Testis (tissue), 3 donors: ENCODE data around the gene MEGF11. TPM values are rescaled to one million over a fixed set of nuclear protein-coding genes. Genes with fewer than 3 reads are reported as not detected.

Experiments
- DNase-seq: peaks from one replicate; pipeline ENCODE4 v3.0.0-alpha.2; 2019
- H3K27ac ChIP-seq, 2 donors: fragments of 200-600 bp; sonication (generic); one replicate each; pipeline ENCODE4 v1.5.1; 2019
- H3K27me3 ChIP-seq: fragments of 200-600 bp; sonication (generic); one replicate; pipeline ENCODE4 v1.5.1; 2019
- H3K36me3 ChIP-seq: fragments of 200-600 bp; sonication (generic); one replicate; pipeline ENCODE4 v1.5.1; 2017; ENCODE audit warnings: low read depth; ENCODE audit errors: missing control alignments
- H3K4me1 ChIP-seq: fragments of 200-600 bp; sonication (generic); one replicate; pipeline ENCODE4 v1.5.1; 2019
- H3K4me3 ChIP-seq, 2 donors: fragments of 200-600 bp; sonication (generic); one replicate each; pipeline ENCODE4 v1.5.1; 2017 to 2019
- H3K9me3 ChIP-seq: fragments of 200-600 bp; sonication (generic); one replicate; pipeline ENCODE4 v1.5.1; 2017
- CTCF ChIP-seq, 3 experiments: fragments of 450-650 bp in 2 of 3; fragments of 200-600 bp in 1 of 3; sonication (generic) in 1 of 3; IDR thresholded peaks; one replicate each; pipeline ENCODE4 v1.5.1; 2016 to 2019; ENCODE audit warnings: antibody characterized with exemption in 3 of 3, mild to moderate bottlenecking in 2 of 3, moderate library complexity in 1 of 3
- POLR2A ChIP-seq: fragments of 450-650 bp; IDR thresholded peaks from one replicate; pipeline ENCODE4 v1.6.1; 2017; ENCODE audit warnings: antibody characterized with exemption, mild to moderate bottlenecking, moderate library complexity
- WGBS, 2 donors: methylation state at CpG; one replicate each; pipeline ENCODE4 v1.1.5; 2018; 5-methylcytosine and 5-hydroxymethylcytosine counted together
- intact Hi-C: fragments of 100-400 bp; cut with DNase I; formaldehyde crosslinking; loops from one replicate; pipeline ENCODE4 v1.15.1; 2023; ENCODE audit warnings: low total_unique reads
- polyA plus RNA-seq: library from polyadenylated mRNA; stranded (reverse); fragments of 350-450 nt; fragmentation: Illumina TruSeq; extraction: RNeasy Lipid Tissue Mini Kit (QIAGEN cat#74804); gene quantifications from one replicate; pipeline ENCODE4 v1.2.3, GENCODE V29; 2014; ENCODE audit warnings: low read depth, low replicate concordance; ENCODE audit not compliant: insufficient read depth
- total RNA-seq, 2 donors: library from RNA; depleted of rRNA; stranded (reverse); fragments of >200 nt; gene quantifications; one replicate each; pipeline ENCODE4 v1.2.3, GENCODE V29; 2016

Gene MEGF11
- total and polyA plus RNA-seq, 3 donors from 2014 or later: 4.5 to 18.7 (median 8.6) TPM

- no peaks in the 10 kb centered on the region for H3K4me1 ChIP-seq
- TF ChIP-seq CTCF (IDR thresholded peaks at IDR 0.05): no peak
- no peak for TF ChIP-seq POLR2A
- H3K4me3 ChIP-seq: no peak overlapping the region
- 85 to 90% methylated on average over 4 of the region's 4 CpGs for WGBS, 2 donors
- H3K27me3 ChIP-seq: no peaks in the 10 kb centered on the region
- H3K27ac ChIP-seq: no peak overlapping the region
- H3K9me3 ChIP-seq: no peaks in the 10 kb centered on the region
- intact Hi-C loops: no loop called here
- no peak for DNase-seq
- H3K36me3 ChIP-seq: no peaks in the 10 kb centered on the region
Measured at GRCh38 chr15:65942436-65942835, 311.1 kb downstream of the MEGF11 start.

- Histone ChIP-seq H3K4me3 (no peak overlapping the region), H3K27ac (no peak overlapping the region), H3K9me3 (no peaks in the 10 kb centered on the region), H3K36me3 (no peaks in the 10 kb centered on the region), H3K4me1 (no peaks in the 10 kb centered on the region), H3K27me3 (no peaks in the 10 kb centered on the region)
- DNase-seq: no peak
- TF ChIP-seq CTCF (IDR thresholded peaks at IDR 0.05) (no peak), POLR2A (no peak)
- intact Hi-C loops: no loop called here
Measured at GRCh38 chr15:65940618-65940909, 313.0 kb downstream of the MEGF11 start.

GRCh38 chr15:65939901-65940617 lies 313.5 kb downstream of the MEGF11 start:
- no peaks in the 10 kb centered on the region for H3K27me3 ChIP-seq
- H3K27ac ChIP-seq: no peak overlapping the region
- H3K9me3 ChIP-seq: no peaks in the 10 kb centered on the region
- intact Hi-C loops: no loop called here
- TF ChIP-seq POLR2A: no peak
- no peak for TF ChIP-seq CTCF (IDR thresholded peaks at IDR 0.05)
- 79 to 84% methylated on average over 10 of the region's 10 CpGs for WGBS, 2 donors
- no peak for DNase-seq
- H3K4me1 ChIP-seq: no peaks in the 10 kb centered on the region
- no peaks in the 10 kb centered on the region for H3K36me3 ChIP-seq
- H3K4me3 ChIP-seq: no peak overlapping the region

GRCh38 chr15:65938604-65939003 lies 314.9 kb downstream of the MEGF11 start:
- TF ChIP-seq POLR2A (no peak), CTCF (IDR thresholded peaks at IDR 0.05) (no peak)
- intact Hi-C loops: no loop called here
- WGBS, 2 donors: 85 to 90% methylated on average over 4 of the region's 4 CpGs
- H3K36me3 ChIP-seq: no peaks in the 10 kb centered on the region
- H3K27me3 ChIP-seq: no peaks in the 10 kb centered on the region
- H3K4me1 ChIP-seq: no peaks in the 10 kb centered on the region
- H3K9me3 ChIP-seq: no peaks in the 10 kb centered on the region
- no peak overlapping the region for H3K4me3 ChIP-seq
- H3K27ac ChIP-seq: no peak overlapping the region
- DNase-seq: no peak

GRCh38 chr15:65937476-65937875 lies 316.1 kb downstream of the MEGF11 start:
- Histone ChIP-seq H3K36me3 (no peaks in the 10 kb centered on the region), H3K27ac (no peak overlapping the region), H3K27me3 (no peaks in the 10 kb centered on the region), H3K9me3 (no peaks in the 10 kb centered on the region), H3K4me1 (no peaks in the 10 kb centered on the region), H3K4me3 (no peak overlapping the region)
- intact Hi-C loops: no loop called here
- 87 to 95% methylated on average over 1 of the region's 1 CpG for WGBS, 2 donors
- TF ChIP-seq CTCF (IDR thresholded peaks at IDR 0.05): no peak
- no peak for TF ChIP-seq POLR2A
- no peak for DNase-seq
